GM23338 (cell line): ENCODE measurements around the gene ENTHD1. TPM values are rescaled to one million over a fixed set of nuclear protein-coding genes. Genes with fewer than 3 reads are reported as not detected.

Experiments used
- ATAC-seq: fragments of 200-7000 bp; cut with Tn5 transposase; 3 replicates; pipeline ENCODE4 v1.9.1; 2020
- DNase-seq: peaks from one replicate; pipeline ENCODE4 v3.0.0-alpha.2; 2015; ENCODE audit warnings: low spot score
- H2AFZ ChIP-seq: fragments of 200-600 bp; sonication (generic); 2 replicates; pipeline ENCODE4 v1.8.0; 2016; ENCODE audit warnings: antibody characterized with exemption, mild to moderate bottlenecking, moderate library complexity
- H3F3A ChIP-seq: fragments of 200-600 bp; sonication (generic); replicated peaks from 2 replicates; pipeline ENCODE4 v1.8.0; 2017; ENCODE audit warnings: antibody characterized with exemption, mixed run types, low read depth
- H3K27ac ChIP-seq: fragments of 200-600 bp; sonication (generic); 2 replicates; pipeline ENCODE4 v1.6.1; 2016; ENCODE audit warnings: low read depth
- H3K27me3 ChIP-seq: fragments of 200-600 bp; sonication (generic); 2 replicates; pipeline ENCODE4 v1.8.0; 2016; ENCODE audit warnings: mild to moderate bottlenecking, mixed run types, moderate library complexity; ENCODE audit not compliant: insufficient read depth
- H3K36me3 ChIP-seq: fragments of 200-600 bp; sonication (generic); 2 replicates; pipeline ENCODE4 v1.8.0; 2016; ENCODE audit warnings: mild to moderate bottlenecking; ENCODE audit not compliant: insufficient read depth
- H3K4me1 ChIP-seq: fragments of 200-600 bp; sonication (generic); 2 replicates; pipeline ENCODE4 v1.8.0; 2016; ENCODE audit warnings: mild to moderate bottlenecking, moderate library complexity; ENCODE audit not compliant: insufficient read depth
- H3K4me2 ChIP-seq: fragments of 200-600 bp; sonication (generic); 2 replicates; pipeline ENCODE4 v1.7.1; 2017; ENCODE audit warnings: mixed run types
- H3K4me3 ChIP-seq: fragments of 200-600 bp; sonication (generic); 2 replicates; pipeline ENCODE4 v1.6.1; 2016; ENCODE audit warnings: mixed run types
- H3K79me2 ChIP-seq: fragments of 200-600 bp; sonication (generic); replicated peaks from 2 replicates; pipeline ENCODE4 v1.8.0; 2017; ENCODE audit warnings: mild to moderate bottlenecking; ENCODE audit not compliant: insufficient read depth
- H3K9me2 ChIP-seq: fragments of 200-600 bp; sonication (generic); 2 replicates; pipeline ENCODE4 v1.8.0; 2017; ENCODE audit not compliant: insufficient read depth
- H4K20me1 ChIP-seq: fragments of 200-600 bp; sonication (generic); replicated peaks from 2 replicates; pipeline ENCODE4 v1.8.0; 2017; ENCODE audit warnings: mild to moderate bottlenecking; ENCODE audit not compliant: insufficient read depth
- H3K27ac Mint-ChIP-seq: 2 replicates; pipeline ENCODE4 v1.8.0; 2020; ENCODE audit warnings: inconsistent platforms, mild to moderate bottlenecking, moderate library complexity, mixed read lengths
- H3K27me3 Mint-ChIP-seq: 3 replicates; pipeline ENCODE4 v1.8.0; 2022; ENCODE audit warnings: low read depth, mild to moderate bottlenecking, moderate library complexity, mixed read lengths, inconsistent platforms; ENCODE audit not compliant: insufficient read depth, poor library complexity
- H3K36me3 Mint-ChIP-seq: 3 replicates; pipeline ENCODE4 v1.8.0; 2021; ENCODE audit warnings: low read depth, mild to moderate bottlenecking, inconsistent platforms, moderate library complexity, mixed read lengths
- H3K4me1 Mint-ChIP-seq: 3 replicates; pipeline ENCODE4 v1.8.0; 2020; ENCODE audit warnings: mild to moderate bottlenecking, inconsistent platforms, mixed read lengths
- H3K4me3 Mint-ChIP-seq: 3 replicates; pipeline ENCODE4 v1.8.0; 2021; ENCODE audit warnings: moderate library complexity, mild to moderate bottlenecking, inconsistent platforms, mixed read lengths
- H3K9me3 Mint-ChIP-seq: 3 replicates; pipeline ENCODE4 v1.8.0; 2020; ENCODE audit warnings: moderate library complexity, mild to moderate bottlenecking, inconsistent platforms, mixed read lengths
- CREB1 ChIP-seq: fragments of 250-450 bp; sonication (Bioruptor Pico); IDR thresholded peaks from 2 replicates; pipeline ENCODE4 v1.5.0; 2020; ENCODE audit warnings: low read depth, mild to moderate bottlenecking, moderate library complexity
- CTCF ChIP-seq, 2 experiments: fragments of 200-600 bp in 1 of 2; sonication (generic) in 1 of 2; conservative IDR thresholded peaks; 2 replicates each; pipeline versions ENCODE4 v1.5.1 to v1.6.1; 2016 to 2017; ENCODE audit warnings: antibody characterized with exemption in 2 of 2, low read depth in 2 of 2, mild to moderate bottlenecking in 2 of 2, moderate library complexity in 1 of 2
- ETS1 ChIP-seq: IDR thresholded peaks from 2 replicates; pipeline ENCODE4 v1.6.1; 2016; ENCODE audit warnings: antibody characterized with exemption
- EZH2 ChIP-seq: fragments of 200-600 bp; sonication (generic); IDR thresholded peaks from one replicate; pipeline ENCODE4 v1.8.0; 2017; ENCODE audit warnings: antibody characterized with exemption, mild to moderate bottlenecking, low read depth; ENCODE audit not compliant: unreplicated experiment
- EZH2phosphoT487 ChIP-seq: fragments of 200-600 bp; sonication (generic); IDR thresholded peaks from one replicate; pipeline ENCODE4 v1.8.1; 2018; ENCODE audit warnings: antibody characterized with exemption; ENCODE audit not compliant: unreplicated experiment
- JUNB ChIP-seq: IDR thresholded peaks from one replicate; pipeline ENCODE4 v1.6.1; 2016; ENCODE audit warnings: antibody characterized with exemption; ENCODE audit not compliant: unreplicated experiment
- NANOG ChIP-seq: IDR thresholded peaks from 2 replicates; pipeline ENCODE4 v1.6.1; 2016; ENCODE audit warnings: antibody characterized with exemption, borderline replicate concordance
- POLR2AphosphoS5 ChIP-seq: IDR thresholded peaks from 2 replicates; pipeline ENCODE4 v1.6.1; 2016; ENCODE audit warnings: antibody characterized with exemption, low read depth
- REST ChIP-seq: IDR thresholded peaks from one replicate; pipeline ENCODE4 v1.6.1; 2018; ENCODE audit warnings: antibody characterized with exemption; ENCODE audit not compliant: unreplicated experiment
- STAT1 ChIP-seq: IDR thresholded peaks from one replicate; pipeline ENCODE4 v1.6.1; 2016; ENCODE audit warnings: antibody characterized with exemption; ENCODE audit not compliant: unreplicated experiment
- ZNF114 ChIP-seq: fragments of 250-450 bp; sonication (Bioruptor Pico); IDR thresholded peaks from 2 replicates; pipeline ENCODE4 v1.5.0; 2020; ENCODE audit warnings: mild to moderate bottlenecking, moderate library complexity
- ZNF331 ChIP-seq: fragments of 250-450 bp; sonication (Bioruptor Pico); IDR thresholded peaks from 2 replicates; pipeline ENCODE4 v1.5.0; 2020; ENCODE audit warnings: low read depth, mild to moderate bottlenecking, moderate library complexity
- ZNF462 ChIP-seq: fragments of 250-450 bp; sonication (Bioruptor Pico); IDR thresholded peaks from 2 replicates; pipeline ENCODE4 v1.5.0; 2020; ENCODE audit warnings: mild to moderate bottlenecking, moderate library complexity
- polyA plus RNA-seq: library from polyadenylated mRNA; unstranded; fragments of >200 nt; fragmentation: Nextera tagmentation; extraction: Ambion mirVana; gene quantifications from 2 replicates; pipeline ENCODE4 v1.2.1, GENCODE V29; 2016
- total RNA-seq: library from RNA; depleted of rRNA; stranded (reverse); fragments of >200 nt; shearing (Covaris generic); gene quantifications from 2 replicates; pipeline ENCODE4 v1.2.3, GENCODE V29; 2014

The ENTHD1 gene
- total and polyA plus RNA-seq, 2 experiments from 2014 or later: not detected

GRCh38 chr22:39718921-39719475 lies 174.6 kb downstream of the ENTHD1 start (continued):
- TF ChIP-seq ETS1: no peak

- H3K27ac Mint-ChIP-seq: no peak overlapping the region
- ATAC-seq (no peak), DNase-seq (no peak)
- Histone ChIP-seq H3K27me3 (no peaks in the 10 kb centered on the region), H3K4me3 (no peak overlapping the region), H2AFZ (no peak overlapping the region), H4K20me1 (no peaks in the 10 kb centered on the region), H3K36me3 (no peaks in the 10 kb centered on the region), H3F3A (no peaks in the 10 kb centered on the region), H3K27ac (no peak overlapping the region), H3K4me1 (no peaks in the 10 kb centered on the region), H3K4me2 (no peak overlapping the region), H3K9me2 (no peaks in the 10 kb centered on the region), H3K79me2 (no peaks in the 10 kb centered on the region)
- peaks cover 20% of the 10 kb centered on the region; the same call in 2 of the 3 replicates for H3K4me1 Mint-ChIP-seq
- no peak overlapping the region for H3K4me3 Mint-ChIP-seq
- TF ChIP-seq STAT1: no peak
- no peak for TF ChIP-seq ZNF462 (CRISPR knock-in tag)
- TF ChIP-seq EZH2phosphoT487: no peak
- no peak for TF ChIP-seq ZNF331 (CRISPR knock-in tag)
- TF ChIP-seq ZNF114 (CRISPR knock-in tag): no peak
- TF ChIP-seq CREB1 (CRISPR knock-in tag): no peak
- TF ChIP-seq JUNB: no peak
- TF ChIP-seq EZH2: no peak
- TF ChIP-seq REST: no peak
- no peak for TF ChIP-seq POLR2AphosphoS5
- no peak for TF ChIP-seq CTCF (conservative IDR thresholded peaks at IDR 0.05; ENCODE audit: low read depth in 2 of 2)
- TF ChIP-seq NANOG: no peak
- H3K9me3 Mint-ChIP-seq: no peaks in the 10 kb centered on the region
- H3K27me3 Mint-ChIP-seq: peaks cover 11% of the 10 kb centered on the region
- H3K36me3 Mint-ChIP-seq: no peaks in the 10 kb centered on the region
These were observed 175.4 kb downstream of the ENTHD1 start for GRCh38 chr22:39718206-39718605.
